Measurements from ENCODE around the gene CTU2. TPM values are rescaled to one million over a fixed set of nuclear protein-coding genes. Genes with fewer than 3 reads are reported as not detected.

The CTU2 gene
- total and polyA plus RNA-seq, 2 of the 8 experiments (the other 6 are each of a cell fraction or from before 2014, with no cell fraction given), result 32.7 to 42.9 TPM

DNA sequence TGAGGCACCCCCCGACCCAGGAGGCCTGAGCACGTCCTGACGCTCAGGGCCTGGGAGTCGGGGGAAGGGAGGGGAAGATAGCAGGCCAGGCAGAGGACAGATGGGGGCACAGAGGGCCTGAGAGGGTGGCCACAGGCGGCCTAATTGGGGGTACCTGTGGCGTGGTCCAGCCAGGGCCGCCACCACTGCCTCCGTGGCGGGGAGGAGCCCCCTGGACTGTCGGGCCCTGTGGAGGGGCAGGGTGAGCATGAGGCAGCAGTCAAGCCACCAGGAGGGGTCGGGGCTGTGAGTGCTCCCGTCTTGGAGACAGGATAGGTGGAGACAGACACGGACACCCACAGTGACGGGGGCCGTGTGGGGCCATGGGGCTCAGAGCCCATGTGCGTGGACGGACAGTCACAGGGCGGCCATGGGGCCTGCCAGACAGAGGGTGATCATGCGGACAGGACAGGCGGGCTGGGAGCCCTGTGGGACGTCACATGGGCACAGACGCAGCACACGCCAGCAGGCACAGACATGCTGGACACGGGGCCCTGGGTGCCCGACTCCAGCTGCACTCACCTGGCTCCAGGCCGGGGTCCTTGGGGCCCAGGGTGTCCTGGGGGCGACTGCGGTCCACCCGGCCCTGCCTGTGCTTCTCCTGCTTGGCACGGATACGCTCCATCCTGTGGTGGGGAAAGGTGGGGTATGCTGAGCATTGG, 18.7 kb downstream of the CTU2 start:
- Histone ChIP-seq H3K4me3 (ENCODE audit: extremely low read depth in 1 of 4, insufficient read depth in 2 of 4, low read depth in 3 of 4, low read length in 4 of 4) (no peak overlapping the region), H3K79me2 (ENCODE audit: control insufficient read depth in 1 of 2, insufficient read depth in 2 of 2, low read length in 2 of 2) (no peaks in the 10 kb centered on the region), H3K9me3 (ENCODE audit: insufficient read depth in 2 of 2, low read depth in 1 of 2, low read length in 1 of 2) (no peaks in the 10 kb centered on the region), H4K20me1 (replicated peaks in 1 of 2; ENCODE audit: control insufficient read depth in 1 of 2, insufficient read depth in 2 of 2, low read length in 2 of 2) (peaks cover 0 to 8% of the 10 kb centered on the region in 2 experiments), H3K23me2 (ENCODE audit: low read depth, low read length) (no peaks in the 10 kb centered on the region), H2BK20ac (ENCODE audit: low read length) (no peak overlapping the region), H3K79me1 (ENCODE audit: low read depth, low read length) (no peaks in the 10 kb centered on the region), H2AK5ac (ENCODE audit: low read depth, low read length) (no peak overlapping the region), H3K4me2 (ENCODE audit: insufficient read depth in 1 of 2, low read depth in 2 of 2, low read length in 2 of 2) (no peak overlapping the region), H4K8ac (ENCODE audit: extremely low read depth, insufficient read depth, low read length) (no peak overlapping the region), H3K56ac (replicated peaks; ENCODE audit: insufficient read length, low read depth, low read length) (no peak overlapping the region), H4K5ac (ENCODE audit: insufficient read length, low read depth, low read length) (no peak overlapping the region), H3K27ac (ENCODE audit: low read depth, low read length) (no peak overlapping the region), H2BK12ac (ENCODE audit: low read depth, low read length) (no peak overlapping the region), H4K91ac (replicated peaks; ENCODE audit: insufficient read length, low read length) (no peak overlapping the region), H3K14ac (ENCODE audit: insufficient read length) (no peak overlapping the region), H2BK120ac (replicated peaks; ENCODE audit: low read depth, low read length) (no peak overlapping the region), H3K36me3 (ENCODE audit: control insufficient read depth in 2 of 4, insufficient read depth in 4 of 4, low read length in 3 of 4) (peaks cover 0 to 27% (median 5%) of the 10 kb centered on the region in 4 experiments; a peak in 4 of 8 replicates), H2BK15ac (ENCODE audit: low read length) (no peak overlapping the region), H3K18ac (ENCODE audit: extremely low read depth, low read length) (no peak overlapping the region), H3K4ac (replicated peaks; ENCODE audit: insufficient read length, low read depth, low read length) (no peak overlapping the region), H2BK5ac (ENCODE audit: low read depth, low read length) (no peak overlapping the region), H3K9ac (replicated peaks in 1 of 4; ENCODE audit: extremely low read depth in 1 of 4, low read depth in 3 of 4, low read length in 3 of 4) (no peak overlapping the region), H3K4me1 (replicated peaks in 1 of 4; ENCODE audit: control insufficient read depth in 3 of 4, insufficient read depth in 4 of 4, low read length in 3 of 4) (no peaks in the 10 kb centered on the region), H2AFZ (ENCODE audit: low read length) (no peak overlapping the region), H3K27me3 (replicated peaks in 1 of 4; ENCODE audit: control insufficient read depth in 3 of 4, extremely low read depth in 1 of 4, insufficient read depth in 3 of 4, low read length in 3 of 4) (no peaks in the 10 kb centered on the region), H3K23ac (ENCODE audit: insufficient read length) (no peak overlapping the region)
- CTCF ChIA-PET (ENCODE audit: partially characterized antibody), result interaction anchor here (1.0 to 4.5 kb wide), 2 partner anchors 12 to 88 kb away, joined by 3 to 24 read pairs; no protein-coding TSS in a partner anchor
- no peak for FAIRE-seq
- 92% methylated on average over 31 of the region's 31 CpGs; no CpG with 5 or more reads in 1 of the 2 experiments for WGBS, 2 experiments (ENCODE audit: extremely low coverage in 1 of 2, insufficient coverage in 1 of 2, insufficient read length in 1 of 2, insufficient replicate concordance in 2 of 2, low coverage in 1 of 2, low lambda C conversion rate in 2 of 2, missing lambda C conversion rate in 1 of 2)
- POLR2A ChIA-PET (ENCODE audit: partially characterized antibody), result interaction anchor here (0.8 to 1.8 kb wide), 2 partner anchors 10 to 11 kb away, joined by 3 to 4 read pairs; no protein-coding TSS in a partner anchor
- DNase-seq (ENCODE audit: low read depth in 1 of 2, low spot score in 2 of 2), result no peak
- no peak for TF ChIP-seq MAFK (IDR thresholded peaks at IDR 0.05; ENCODE audit: low read depth, low read length)
- TF ChIP-seq RXRA (IDR thresholded peaks at IDR 0.05; ENCODE audit: insufficient read depth, low read depth, low read length), result no peak
- TF ChIP-seq YY1 (IDR thresholded peaks at IDR 0.05; ENCODE audit: low read depth, low read length), result no peak
- no peak for TF ChIP-seq HDAC2 (IDR thresholded peaks at IDR 0.05; ENCODE audit: borderline replicate concordance in 1 of 2, low read depth in 2 of 2, low read length in 2 of 2)
- no peak for TF ChIP-seq SP2 (IDR thresholded peaks at IDR 0.05; ENCODE audit: low read length)
- TF ChIP-seq CTBP2 (IDR thresholded peaks at IDR 0.05; ENCODE audit: borderline replicate concordance, insufficient read depth, insufficient read length, low read length), result no peak
- no peak for TF ChIP-seq EP300 (IDR thresholded peaks at IDR 0.05; ENCODE audit: borderline replicate concordance in 1 of 2, low read depth in 2 of 2, low read length in 2 of 2)
- no peak for TF ChIP-seq JUND (IDR thresholded peaks at IDR 0.05; ENCODE audit: low read length)
- no peak for TF ChIP-seq KDM4A (IDR thresholded peaks at IDR 0.05; ENCODE audit: low read depth, low read length, severe bottlenecking)
- TF ChIP-seq CEBPB (IDR thresholded peaks at IDR 0.05; ENCODE audit: low read depth, low read length), result no peak
- no peak for TF ChIP-seq SP1 (IDR thresholded peaks at IDR 0.05; ENCODE audit: low read depth, low read length)
- no peak for TF ChIP-seq TCF12 (IDR thresholded peaks at IDR 0.05; ENCODE audit: low read depth, low read length)
- TF ChIP-seq GTF2F1 (IDR thresholded peaks at IDR 0.05; ENCODE audit: borderline replicate concordance, low read depth, low read length), result no peak

All from H1 (cell line).